ENCODE data around the gene KCNG2. TPM values are rescaled to one million over a fixed set of nuclear protein-coding genes. Genes with fewer than 3 reads are reported as not detected.

The KCNG2 gene
- total and polyA plus RNA-seq, 2 of the 13 experiments (the other 11 are each of a cell fraction or from before 2014, with no cell fraction given), result not detected

GRCh38 chr18:79815657-79816056, 17.9 kb downstream of the KCNG2 start:
- POLR2A ChIA-PET, result no interaction called here

More at GRCh38 chr18:79815657-79816056, 17.9 kb downstream of the KCNG2 start:
- H3K4me1 ChIP-seq (ENCODE audit: insufficient read depth, low read length), result no peaks in the 10 kb centered on the region
- no peak overlapping the region for H3K4me2 ChIP-seq (ENCODE audit: low read depth, low read length)
- DNase-seq (ENCODE audit: low spot score), result no peak
- in situ Hi-C loops (cut with HindIII; ENCODE audit: extremely low pct_ligation_motif_present, low pct_unique_long_range_greater_than_20kb) (no loop called here), intact Hi-C loops (cut with micrococcal nuclease; ENCODE audit: unreplicated experiment) (no loop called here)
- CTCF ChIA-PET (ENCODE audit: low intra/inter-chr PET ratio, low total read pairs), result no interaction called here
- no peak overlapping the region for H3K9ac ChIP-seq (ENCODE audit: insufficient read depth, low read depth, low read length)
- H4K20me1 ChIP-seq (ENCODE audit: insufficient read depth, low read length), result no peaks in the 10 kb centered on the region
- no peak for ATAC-seq
- TF ChIP-seq ZNF792 (CRISPR knock-in tag; IDR thresholded peaks at IDR 0.05) (no peak), NR3C1 (CRISPR knock-in tag; IDR thresholded peaks at IDR 0.05) (no peak), SMAD3 (CRISPR knock-in tag; IDR thresholded peaks at IDR 0.05) (no peak), BORCS8-MEF2B (CRISPR knock-in tag; IDR thresholded peaks at IDR 0.05) (no peak), ZFP36L1 (CRISPR knock-in tag; IDR thresholded peaks at IDR 0.05) (no peak), ZNF33A (CRISPR knock-in tag; IDR thresholded peaks at IDR 0.05; ENCODE audit: borderline replicate concordance) (no peak), LBX2 (CRISPR knock-in tag; IDR thresholded peaks at IDR 0.05; ENCODE audit: borderline replicate concordance) (no peak), CREBL2 (CRISPR knock-in tag; IDR thresholded peaks at IDR 0.05; ENCODE audit: borderline replicate concordance) (no peak), ZNF816 (CRISPR knock-in tag; IDR thresholded peaks at IDR 0.05; ENCODE audit: borderline replicate concordance) (no peak), ATF7-NPFF (CRISPR knock-in tag; IDR thresholded peaks at IDR 0.05; ENCODE audit: low read depth) (no peak), TRIM22 (IDR thresholded peaks at IDR 0.05) (no peak), ARID4A (CRISPR knock-in tag; IDR thresholded peaks at IDR 0.05; ENCODE audit: borderline replicate concordance) (no peak), ZBTB46 (CRISPR knock-in tag; IDR thresholded peaks at IDR 0.05; ENCODE audit: borderline replicate concordance) (no peak)
- H3K79me2 ChIP-seq (ENCODE audit: insufficient read depth, low read length), result no peaks in the 10 kb centered on the region
- BruUV-seq (replicated peaks), result no TSS peak
- no peak overlapping the region for H3K27ac ChIP-seq (ENCODE audit: extremely low read length, insufficient read depth, low read length)
- H3K4me3 ChIP-seq (replicated peaks in 1 of 3; ENCODE audit: insufficient read depth in 1 of 3, low read depth in 2 of 3, low read length in 3 of 3), result no peak overlapping the region
- no peaks in the 10 kb centered on the region for H3K36me3 ChIP-seq (replicated peaks in 1 of 2; ENCODE audit: control insufficient read depth in 1 of 2, insufficient read depth in 2 of 2, low read length in 2 of 2)
- WGBS (ENCODE audit: low lambda C conversion rate), result 27% methylated on average over 8 of the region's 9 CpGs
- no peak overlapping the region for H2AFZ ChIP-seq (ENCODE audit: low read length)
- H3K27me3 ChIP-seq (ENCODE audit: control insufficient read depth in 1 of 2, insufficient read depth in 2 of 2, low read length in 2 of 2), result peaks cover 7 to 59% of the 10 kb centered on the region in 2 experiments
- no peaks in the 10 kb centered on the region for H3K9me3 ChIP-seq (ENCODE audit: low read length)
- no peak for FAIRE-seq

All from HepG2 (cell line).